Peyer's patch (tissue), 4 donors: ENCODE measurements around the gene RAPGEF3. TPM values are rescaled to one million over a fixed set of nuclear protein-coding genes. Genes with fewer than 3 reads are reported as not detected.
A peak's percentile ranks its signal among the peaks of the same experiment; 100 is the strongest.

ENCODE experiments used
- DNase-seq, 3 donors: peaks; one replicate each; pipeline ENCODE4 v3.0.0-alpha.2; 2017 to 2019
- H3K27ac ChIP-seq, 4 donors: fragments of 200-600 bp; sonication (generic); one replicate each; pipeline ENCODE4 v1.5.1; 2016 to 2019
- H3K27me3 ChIP-seq, 2 donors: fragments of 200-600 bp; sonication (generic); one replicate each; pipeline ENCODE4 v1.5.1; 2019
- H3K36me3 ChIP-seq, 3 donors: fragments of 200-600 bp; sonication (generic); one replicate each; pipeline ENCODE4 v1.5.1; 2016 to 2019
- H3K4me1 ChIP-seq, 4 donors: fragments of 200-600 bp; sonication (generic); one replicate each; pipeline ENCODE4 v1.5.1; 2016 to 2019
- H3K4me3 ChIP-seq, 4 donors: fragments of 200-600 bp; sonication (generic); 1 replicate in 3 of 4; 2 replicates in 1 of 4; pipeline ENCODE4 v1.5.1; 2016 to 2019; ENCODE audit warnings: mild to moderate bottlenecking in 1 of 4
- H3K9me3 ChIP-seq, 4 donors: fragments of 200-600 bp; sonication (generic); one replicate each; pipeline ENCODE4 v1.5.1; 2016 to 2019; ENCODE audit warnings: mild to moderate bottlenecking in 1 of 4
- POLR2A ChIP-seq, 2 donors: fragments of 450-650 bp; IDR thresholded peaks; one replicate each; pipeline ENCODE4 v1.5.1; 2017; ENCODE audit warnings: antibody characterized with exemption in 2 of 2, mild to moderate bottlenecking in 2 of 2, moderate library complexity in 2 of 2
- total RNA-seq, 4 donors: library from RNA; depleted of rRNA; stranded (reverse); fragments of >200 nt; gene quantifications; one replicate each; pipeline ENCODE4 v1.1.0, GENCODE V29; 2016
- TF ChIP-seq, protein P1 (sequence below), 6 experiments: fragments of 450-650 bp in 4 of 6; fragments of 200-600 bp in 2 of 6; sonication (generic) in 1 of 6; IDR thresholded peaks; one replicate each; pipeline ENCODE4 v1.5.1; 2017 to 2019; ENCODE audit warnings: antibody characterized with exemption in 6 of 6, mild to moderate bottlenecking in 3 of 6, moderate library complexity in 1 of 6

The RAPGEF3 gene
- total RNA-seq, 4 donors from 2014 or later, result 4.9 to 33.0 (median 16.9) TPM

DNA sequence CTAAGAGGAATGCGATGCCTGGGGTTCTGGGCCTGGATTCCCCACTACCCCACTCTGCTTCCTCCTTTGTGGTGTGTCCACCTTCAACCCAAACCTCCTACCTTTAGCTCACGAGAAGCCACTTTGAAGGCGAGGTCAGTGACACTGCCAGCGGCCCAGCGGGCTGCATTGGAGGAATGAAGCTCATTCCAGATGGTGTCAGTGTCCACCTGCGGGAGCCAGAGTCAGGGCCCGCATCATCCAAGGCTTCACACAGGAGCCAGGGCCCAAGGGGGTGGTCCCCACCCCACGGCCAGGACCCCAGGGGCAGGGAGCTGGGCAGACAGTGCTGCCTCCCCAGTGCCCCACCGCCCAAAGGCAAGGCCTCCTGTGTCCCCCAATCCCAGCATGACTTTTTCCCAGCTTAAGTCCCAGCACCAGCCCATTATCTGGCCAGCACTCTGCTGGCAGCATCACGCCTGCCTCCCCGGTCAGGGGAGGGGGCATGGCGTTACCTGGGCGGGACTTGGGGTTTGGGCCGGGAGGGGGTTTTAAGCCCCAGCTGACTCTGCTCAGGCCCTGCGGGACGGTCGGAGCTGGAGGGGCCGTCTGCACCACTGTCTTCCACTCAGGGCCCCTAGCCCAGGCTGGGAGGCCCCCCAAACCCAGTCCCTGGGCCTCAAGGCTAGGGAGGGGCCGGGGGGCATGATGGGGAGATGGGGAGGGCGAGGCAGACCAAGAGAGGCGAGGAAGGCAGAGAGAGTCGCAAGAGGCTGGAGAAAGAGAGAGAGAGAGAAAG is 31.2 kb upstream of the RAPGEF3 start:
- Histone ChIP-seq H3K4me3 (no peak overlapping the region), H3K27me3 (no peaks in the 10 kb centered on the region), H3K36me3 (peaks cover 0 to 97% (median 0%) of the 10 kb centered on the region in 3 donors), H3K9me3 (no peaks in the 10 kb centered on the region), H3K27ac (no peak overlapping the region), H3K4me1 (no peaks in the 10 kb centered on the region)
- DNase-seq, result no peak
- TF ChIP-seq, protein P1, sequence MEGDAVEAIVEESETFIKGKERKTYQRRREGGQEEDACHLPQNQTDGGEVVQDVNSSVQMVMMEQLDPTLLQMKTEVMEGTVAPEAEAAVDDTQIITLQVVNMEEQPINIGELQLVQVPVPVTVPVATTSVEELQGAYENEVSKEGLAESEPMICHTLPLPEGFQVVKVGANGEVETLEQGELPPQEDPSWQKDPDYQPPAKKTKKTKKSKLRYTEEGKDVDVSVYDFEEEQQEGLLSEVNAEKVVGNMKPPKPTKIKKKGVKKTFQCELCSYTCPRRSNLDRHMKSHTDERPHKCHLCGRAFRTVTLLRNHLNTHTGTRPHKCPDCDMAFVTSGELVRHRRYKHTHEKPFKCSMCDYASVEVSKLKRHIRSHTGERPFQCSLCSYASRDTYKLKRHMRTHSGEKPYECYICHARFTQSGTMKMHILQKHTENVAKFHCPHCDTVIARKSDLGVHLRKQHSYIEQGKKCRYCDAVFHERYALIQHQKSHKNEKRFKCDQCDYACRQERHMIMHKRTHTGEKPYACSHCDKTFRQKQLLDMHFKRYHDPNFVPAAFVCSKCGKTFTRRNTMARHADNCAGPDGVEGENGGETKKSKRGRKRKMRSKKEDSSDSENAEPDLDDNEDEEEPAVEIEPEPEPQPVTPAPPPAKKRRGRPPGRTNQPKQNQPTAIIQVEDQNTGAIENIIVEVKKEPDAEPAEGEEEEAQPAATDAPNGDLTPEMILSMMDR (IDR thresholded peaks at IDR 0.05), result no peak
- no peak for TF ChIP-seq POLR2A (IDR thresholded peaks at IDR 0.05)

DNA sequence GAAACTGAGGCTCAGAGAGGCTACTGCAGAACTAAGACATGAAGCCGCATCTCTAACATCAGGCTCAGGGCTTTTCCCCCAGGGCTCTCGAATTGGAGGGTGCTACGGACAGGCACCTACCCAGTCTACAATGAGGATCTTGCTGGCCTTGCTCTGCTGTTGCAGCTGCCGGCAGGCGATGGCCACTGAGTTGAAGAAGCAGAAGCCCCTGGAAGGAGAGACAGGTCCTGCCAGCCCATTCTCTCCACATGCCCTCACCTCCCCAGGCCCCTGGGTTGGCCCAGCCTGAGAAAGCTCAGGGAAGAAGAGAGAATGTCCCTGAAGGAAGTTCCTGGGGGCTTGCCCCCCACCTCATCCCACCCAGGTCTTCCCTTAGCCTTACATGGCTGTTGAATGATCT is 30.5 kb upstream of the RAPGEF3 start:
- H3K36me3 ChIP-seq, result peaks cover 0 to 97% (median 0%) of the 10 kb centered on the region in 3 donors
- TF ChIP-seq, protein P1 (IDR thresholded peaks at IDR 0.05), result no peak
- no peak for TF ChIP-seq POLR2A (IDR thresholded peaks at IDR 0.05)
- H3K9me3 ChIP-seq, result no peaks in the 10 kb centered on the region
- no peak overlapping the region for H3K27ac ChIP-seq
- no peak for DNase-seq
- H3K4me3 ChIP-seq, result no peak overlapping the region
- no peaks in the 10 kb centered on the region for H3K27me3 ChIP-seq
- H3K4me1 ChIP-seq, result no peaks in the 10 kb centered on the region

DNA sequence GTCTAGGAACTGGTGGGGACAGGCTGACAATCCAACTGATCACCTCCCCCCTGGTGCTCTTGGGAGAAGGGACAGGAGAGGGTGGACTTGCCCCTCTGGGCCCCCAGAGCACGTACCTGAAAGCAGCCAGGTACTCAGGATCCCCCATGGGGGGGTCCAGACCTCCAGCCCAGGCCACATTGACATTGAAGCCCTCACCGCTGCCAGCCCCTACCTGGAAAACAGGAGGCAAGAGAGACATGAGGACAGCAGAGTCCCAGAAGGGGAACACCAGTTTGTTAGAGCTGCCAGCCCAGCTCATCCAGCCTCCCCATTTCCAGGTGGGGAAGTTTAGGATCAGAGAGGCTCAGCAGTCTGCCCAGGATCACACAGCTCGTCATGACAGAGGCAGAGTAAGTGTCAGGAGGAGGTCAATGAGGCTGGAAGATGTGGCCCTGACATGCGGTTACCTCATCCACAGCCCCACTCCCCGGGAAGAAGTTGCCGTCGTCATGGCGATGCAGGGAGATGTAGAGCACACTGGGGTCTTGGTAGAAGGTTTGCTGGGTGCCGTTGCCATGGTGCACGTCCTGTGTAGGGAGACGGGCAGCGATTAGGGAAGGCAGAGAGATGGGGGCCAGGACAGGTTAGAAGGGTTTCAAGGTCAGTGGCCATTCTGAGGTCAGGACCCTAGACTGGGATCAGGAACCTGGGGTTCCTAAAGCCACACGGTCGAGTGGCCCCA is 29.1 kb upstream of the RAPGEF3 start:
- H3K36me3 ChIP-seq, result peaks cover 0 to 92% (median 0%) of the 10 kb centered on the region in 3 donors
- H3K9me3 ChIP-seq, result no peaks in the 10 kb centered on the region
- no peak for DNase-seq
- no peaks in the 10 kb centered on the region for H3K27me3 ChIP-seq
- H3K4me1 ChIP-seq, result no peaks in the 10 kb centered on the region
- no peak overlapping the region for H3K4me3 ChIP-seq
- H3K27ac ChIP-seq, result no peak overlapping the region
- TF ChIP-seq, protein P1 (IDR thresholded peaks at IDR 0.05), result no peak
- TF ChIP-seq POLR2A (IDR thresholded peaks at IDR 0.05), result no peak

DNA sequence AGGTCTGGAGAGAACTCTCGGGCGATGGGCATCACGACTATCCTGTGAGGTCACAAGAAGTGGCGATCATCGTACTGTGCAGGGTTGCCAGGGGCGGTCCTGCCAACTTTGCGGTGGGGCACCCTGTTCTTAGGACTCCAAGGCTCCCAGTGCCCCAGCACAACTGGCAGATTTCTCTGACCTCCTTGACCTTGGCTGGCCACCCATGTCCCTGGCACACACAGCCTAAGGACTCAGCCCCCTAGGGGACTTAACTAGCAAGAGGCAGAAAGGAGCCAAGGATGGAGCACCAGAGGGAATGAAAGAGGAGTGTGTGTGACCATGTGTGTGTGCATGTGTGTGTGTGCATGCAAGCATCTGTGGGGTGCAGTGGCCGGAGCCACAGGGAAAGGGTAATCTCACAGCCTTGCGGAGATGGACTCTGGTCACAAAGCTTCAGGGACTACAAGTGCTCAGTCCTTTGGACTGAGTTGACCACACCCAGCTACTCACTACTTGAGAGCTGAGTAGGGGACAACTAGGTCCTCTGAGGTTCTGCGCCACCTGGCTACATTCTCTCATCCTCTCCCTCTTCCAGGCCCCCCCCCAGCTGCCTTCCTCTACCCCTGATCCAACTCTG is 28.1 kb upstream of the RAPGEF3 start:
- no peak overlapping the region for H3K4me3 ChIP-seq
- H3K9me3 ChIP-seq, result no peaks in the 10 kb centered on the region
- no peaks in the 10 kb centered on the region for H3K4me1 ChIP-seq
- peaks cover 0 to 95% (median 0%) of the 10 kb centered on the region in 3 donors for H3K36me3 ChIP-seq
- H3K27ac ChIP-seq, result no peak overlapping the region
- no peak for DNase-seq
- TF ChIP-seq, protein P1 (IDR thresholded peaks at IDR 0.05), result no peak
- no peak for TF ChIP-seq POLR2A (IDR thresholded peaks at IDR 0.05)
- H3K27me3 ChIP-seq, result no peaks in the 10 kb centered on the region

DNA sequence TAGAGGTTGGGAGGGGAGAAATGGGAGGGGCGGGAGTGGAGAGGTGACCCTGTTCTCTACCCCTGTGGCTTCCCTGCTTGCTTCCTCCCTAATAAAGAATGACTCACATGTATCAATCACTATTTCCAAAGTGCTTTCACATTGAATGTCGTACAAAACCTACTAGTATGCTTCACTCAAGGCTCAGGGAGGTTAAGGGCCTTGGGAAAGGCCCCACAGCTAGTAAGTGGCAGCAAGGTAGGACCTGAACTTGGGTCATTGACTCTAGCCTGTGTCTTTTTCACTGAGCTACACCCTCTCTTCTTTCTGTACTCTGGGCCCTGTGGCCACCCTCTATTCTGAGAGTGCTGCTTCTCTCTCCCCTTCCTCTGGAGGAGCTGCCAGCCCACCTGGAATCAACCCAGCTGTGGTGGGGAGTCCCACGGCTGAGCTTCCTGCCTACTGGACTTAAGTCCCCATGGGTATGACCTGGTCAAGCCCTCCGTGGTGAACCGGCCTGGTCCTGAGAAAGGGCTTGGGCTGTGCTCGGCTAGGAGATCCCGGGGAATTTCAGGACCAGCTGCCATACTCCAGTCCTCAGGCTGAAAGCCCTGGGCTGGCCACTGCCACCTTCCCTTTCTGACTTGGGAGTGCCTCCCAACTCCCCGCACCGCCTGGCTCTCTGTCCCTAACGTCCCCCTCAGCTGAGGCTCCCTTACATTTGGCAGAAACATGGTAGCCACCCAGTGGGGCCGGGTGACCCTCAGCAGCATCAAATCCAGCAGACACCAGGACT is 27.4 kb upstream of the RAPGEF3 start:
- DNase-seq, result no peak
- Histone ChIP-seq H3K27ac (peak overlapping the region in 1 of 4 donors; percentile 38), H3K4me1 (no peaks in the 10 kb centered on the region), H3K9me3 (no peaks in the 10 kb centered on the region), H3K27me3 (no peaks in the 10 kb centered on the region), H3K4me3 (no peak overlapping the region), H3K36me3 (peaks cover 0 to 94% (median 0%) of the 10 kb centered on the region in 3 donors)
- TF ChIP-seq, protein P1 (IDR thresholded peaks at IDR 0.05), result no peak
- no peak for TF ChIP-seq POLR2A (IDR thresholded peaks at IDR 0.05)
